Measurements from ENCODE around the gene CPPED1. TPM values are rescaled to one million over a fixed set of nuclear protein-coding genes. Genes with fewer than 3 reads are reported as not detected.

The CPPED1 gene
- total RNA-seq, 1 donor from 2014 or later, result 22.7 TPM

GRCh38 chr16:12653820-12654392 lies 149.8 kb downstream of the CPPED1 start:
- DNase-seq (ENCODE audit: low spot score), result no peak

GRCh38 chr16:12652924-12653323 lies 150.8 kb downstream of the CPPED1 start:
- no peak for DNase-seq (ENCODE audit: low spot score)

- peak; percentile 43 for DNase-seq (ENCODE audit: low spot score)
Observed at GRCh38 chr16:12651765-12652512, 151.7 kb downstream of the CPPED1 start.

- no peak for DNase-seq (ENCODE audit: low spot score)
Observed at GRCh38 chr16:12649356-12649755, 154.3 kb downstream of the CPPED1 start.

DNA sequence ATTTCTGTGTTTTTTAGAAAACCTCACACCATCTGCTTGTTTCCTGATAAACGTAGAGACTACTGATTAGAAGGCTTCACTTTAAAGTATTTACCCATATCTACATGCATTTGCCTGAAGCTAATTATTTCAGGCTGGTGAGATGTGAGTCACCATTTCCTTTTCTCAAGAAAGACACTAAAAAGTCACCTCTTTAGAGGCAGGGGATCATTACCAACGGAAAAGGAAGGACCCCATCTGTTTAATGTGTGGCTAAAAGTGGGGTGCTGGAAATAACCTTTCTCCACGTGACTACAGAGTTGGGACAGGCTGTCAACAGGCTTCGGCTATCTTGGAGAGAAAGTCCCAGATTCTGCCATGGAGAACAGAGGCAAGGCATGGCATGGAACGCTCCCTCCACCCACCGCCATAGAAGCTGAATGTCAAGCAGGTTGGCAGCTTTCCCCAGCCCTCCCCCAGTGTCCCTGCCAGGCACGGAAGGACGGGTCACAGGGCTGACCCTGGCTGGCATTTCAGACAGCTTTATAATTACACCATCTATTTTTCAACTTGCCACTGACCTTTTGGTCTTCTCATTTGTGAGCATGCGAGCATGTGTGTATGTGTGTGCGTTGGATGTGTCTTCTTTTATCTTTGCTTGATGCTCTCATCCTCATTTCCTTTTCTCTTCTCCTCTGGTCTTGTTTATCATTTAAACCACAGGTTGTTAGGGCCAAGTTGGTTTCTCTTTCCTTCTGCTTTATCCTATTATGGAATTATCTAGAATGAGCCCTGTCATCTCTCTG lies 157.0 kb downstream of the CPPED1 start:
- DNase-seq (ENCODE audit: low spot score), result peak; percentile 77

DNA sequence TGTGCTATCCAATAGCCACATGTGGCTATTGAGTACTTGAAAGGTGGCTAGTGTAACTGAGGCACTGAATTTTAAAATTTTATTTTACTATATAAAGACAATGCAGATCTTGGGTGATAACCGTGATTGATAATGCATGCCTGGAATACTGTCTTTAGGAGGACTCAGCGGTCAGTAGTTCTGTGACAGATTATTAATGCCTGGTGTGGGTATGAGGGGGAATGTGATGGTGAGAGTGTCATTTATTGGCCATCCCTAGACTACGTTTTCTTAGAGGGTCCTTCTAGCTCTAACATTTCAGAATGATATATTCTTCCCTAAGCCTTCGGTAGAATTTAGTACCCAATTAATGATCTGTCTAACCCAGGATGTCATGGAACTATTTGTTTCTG lies 157.6 kb downstream of the CPPED1 start:
- no peak for DNase-seq (ENCODE audit: low spot score)

DNA sequence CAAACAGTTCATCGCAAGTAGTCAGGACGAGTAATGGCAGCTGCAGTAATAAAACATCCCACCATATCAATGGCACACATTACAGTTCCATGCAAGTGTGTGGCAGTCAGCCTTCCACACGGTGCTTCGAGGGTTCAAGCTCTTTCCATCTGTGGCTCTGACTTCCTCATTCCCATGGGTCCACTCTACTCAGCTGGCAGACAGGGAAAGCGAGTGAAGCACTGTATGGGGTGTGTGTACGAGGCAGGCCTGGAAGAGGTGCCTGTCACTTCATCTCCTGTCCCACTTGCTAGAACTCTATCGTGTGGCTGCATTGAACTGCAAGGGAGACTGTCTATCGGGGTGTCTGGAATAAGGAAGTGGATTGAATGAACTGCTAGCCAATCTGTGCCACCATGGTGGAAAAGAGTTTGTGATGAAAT lies 160.6 kb downstream of the CPPED1 start:
- DNase-seq (ENCODE audit: low spot score), result peak; percentile 14

DNA sequence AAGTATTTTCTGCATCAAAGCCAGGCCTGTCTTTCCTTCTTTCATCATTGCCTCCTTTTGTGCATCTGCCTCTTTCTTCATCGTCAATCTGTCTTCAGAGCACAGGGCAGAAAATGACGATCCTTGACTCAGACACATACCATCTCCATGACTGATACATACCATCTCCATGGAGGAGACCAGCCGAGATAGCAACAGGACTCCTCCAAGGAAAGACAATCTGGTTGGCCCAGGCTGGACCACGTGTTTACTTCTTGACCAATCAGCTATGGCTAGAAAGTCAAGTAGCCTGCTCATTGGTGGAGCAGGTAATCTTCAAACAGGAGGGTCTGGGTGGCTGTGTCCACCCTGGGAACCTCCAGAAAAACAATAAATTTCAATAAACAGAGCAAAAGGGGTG lies 164.6 kb downstream of the CPPED1 start:
- DNase-seq (ENCODE audit: low spot score), result peak; percentile 33

GRCh38 chr16:12637002-12637401 lies 166.7 kb downstream of the CPPED1 start:
- DNase-seq (ENCODE audit: low spot score), result peak; percentile 55

DNA sequence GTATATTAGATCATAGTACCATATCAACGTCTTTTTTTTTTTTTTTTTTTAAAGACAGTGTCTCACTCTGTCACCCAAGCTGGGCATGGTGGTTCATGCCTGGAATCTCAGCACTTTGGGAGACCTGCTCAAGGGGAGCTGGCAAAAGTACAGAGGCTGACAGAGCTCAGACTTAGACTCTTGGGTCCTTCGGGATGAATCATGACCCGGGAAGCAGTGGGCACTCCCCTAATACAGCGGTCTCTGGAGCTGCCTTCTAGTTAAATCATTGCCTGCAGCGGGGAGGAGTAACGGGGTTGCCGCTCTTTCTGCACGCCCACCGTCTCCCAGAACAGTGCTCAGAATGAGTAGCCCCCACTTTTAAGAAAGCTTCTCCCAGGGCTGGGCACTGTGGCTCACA lies 174.4 kb downstream of the CPPED1 start:
- peak; percentile 30 for DNase-seq (ENCODE audit: low spot score)

GRCh38 chr16:12628536-12628935 lies 175.2 kb downstream of the CPPED1 start:
- DNase-seq (ENCODE audit: low spot score), result no peak

- peak; percentile 6 for DNase-seq (ENCODE audit: low spot score)
Observed at GRCh38 chr16:12627394-12627793, 176.3 kb downstream of the CPPED1 start.

DNA sequence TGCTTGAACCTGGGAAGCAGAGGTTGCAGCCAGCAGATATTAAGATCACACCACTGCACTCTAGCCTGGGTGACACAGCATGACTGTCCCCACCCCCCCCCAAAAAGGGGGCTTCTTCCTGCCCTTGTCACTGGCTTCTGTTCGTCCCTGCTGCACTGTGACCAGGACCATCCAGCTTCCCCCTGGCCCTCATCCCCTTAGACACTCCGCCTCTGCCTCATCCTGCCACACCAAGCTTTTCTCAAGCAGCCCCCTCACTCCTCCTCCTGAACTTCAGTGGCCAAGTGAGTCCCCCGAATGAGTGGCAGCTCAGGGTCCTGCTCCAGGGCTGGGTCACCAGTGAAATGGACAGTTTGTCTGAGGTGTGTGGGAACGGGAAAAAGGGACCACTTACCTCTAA lies 177.3 kb downstream of the CPPED1 start:
- DNase-seq (ENCODE audit: low spot score), result peak; percentile 62

DNA sequence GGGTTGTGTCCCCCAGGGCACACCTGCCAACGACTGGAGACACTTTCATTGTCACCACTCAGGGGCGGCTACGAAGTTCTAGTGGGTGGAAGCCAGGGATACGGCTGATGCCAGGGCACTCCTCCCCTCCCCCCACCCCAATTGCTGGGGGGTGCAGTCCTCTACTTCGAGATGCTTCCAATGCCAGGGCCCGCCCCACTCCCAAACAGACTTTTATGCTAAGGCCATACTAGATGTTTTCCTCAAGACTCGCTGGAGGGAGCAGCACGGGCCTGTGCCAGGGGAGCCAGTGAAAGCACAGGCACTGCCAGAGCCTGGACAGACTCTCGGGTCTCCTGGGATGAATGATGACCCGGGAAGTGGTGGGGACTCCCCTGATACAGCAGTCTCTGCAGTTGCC lies 178.0 kb downstream of the CPPED1 start:
- peak; percentile 64 for DNase-seq (ENCODE audit: low spot score)

GRCh38 chr16:12625068-12625467 lies 178.6 kb downstream of the CPPED1 start:
- DNase-seq (ENCODE audit: low spot score), result peak; percentile 39

GRCh38 chr16:12620150-12620549 lies 183.5 kb downstream of the CPPED1 start:
- no peak for DNase-seq (ENCODE audit: low spot score)

- DNase-seq (ENCODE audit: low spot score), result peak; percentile 53
Observed at GRCh38 chr16:12618515-12618914, 185.2 kb downstream of the CPPED1 start.

- DNase-seq (ENCODE audit: low spot score), result no peak
Observed at GRCh38 chr16:12617401-12617819, 186.3 kb downstream of the CPPED1 start.

GRCh38 chr16:12614662-12615278 lies 188.9 kb downstream of the CPPED1 start:
- DNase-seq (ENCODE audit: low spot score), result no peak

GRCh38 chr16:12613992-12614661 lies 189.6 kb downstream of the CPPED1 start:
- no peak for DNase-seq (ENCODE audit: low spot score)
